ENCODE results near the gene DFFB.

- TF ChIP-seq TCFL5 (CRISPR knock-in tag; conservative IDR thresholded peaks at IDR 0.05) (no peak), NR2C2 (CRISPR knock-in tag; IDR thresholded peaks at IDR 0.05) (no peak), NR2C2 (tag; IDR thresholded peaks at IDR 0.05) (no peak), CTCF (IDR thresholded peaks at IDR 0.05 in 2 of 3, conservative IDR thresholded peaks at IDR 0.05 in 1 of 3; ENCODE audit: insufficient read depth in 2 of 3, low read depth in 1 of 3, low read length in 3 of 3) (no peak), TBL1XR1 (IDR thresholded peaks at IDR 0.05; ENCODE audit: low read length in 2 of 2) (no peak), FUS (optimal IDR thresholded peaks at IDR 0.05; ENCODE audit: low read depth, low read length) (no peak), HOMEZ (CRISPR knock-in tag; IDR thresholded peaks at IDR 0.05) (no peak), TEAD4 (IDR thresholded peaks at IDR 0.05; ENCODE audit: low read length) (no peak), TEAD4 (CRISPR knock-in tag; IDR thresholded peaks at IDR 0.05; ENCODE audit: borderline replicate concordance) (no peak), CEBPZ (IDR thresholded peaks at IDR 0.05; ENCODE audit: borderline replicate concordance, low read depth, low read length) (no peak), CTBP1 (IDR thresholded peaks at IDR 0.05; ENCODE audit: borderline replicate concordance) (no peak), TSC22D4 (tag; IDR thresholded peaks at IDR 0.05) (no peak), ZNF133 (CRISPR knock-in tag; IDR thresholded peaks at IDR 0.05) (no peak), MYC (IDR thresholded peaks at IDR 0.05; ENCODE audit: low read depth, low read length) (no peak), MYC (CRISPR knock-in tag; IDR thresholded peaks at IDR 0.05; ENCODE audit: borderline replicate concordance, low read depth) (no peak), ELK1 (CRISPR knock-in tag; IDR thresholded peaks at IDR 0.05) (no peak)
These were observed 45.7 kb upstream of the DFFB start for GRCh38 chr1:3811595-3811911.

Measured in K562 (cell line).